NAMALWA (cell line): ENCODE results near the gene GIPC1.
A peak's percentile ranks its signal among the peaks of the same experiment; 100 is the strongest.

ENCODE experiments used
- DNase-seq: peaks from one replicate; pipeline ENCODE4 v3.0.0-alpha.2; 2015; ENCODE audit warnings: low spot score

GIPC1 gene

DNA sequence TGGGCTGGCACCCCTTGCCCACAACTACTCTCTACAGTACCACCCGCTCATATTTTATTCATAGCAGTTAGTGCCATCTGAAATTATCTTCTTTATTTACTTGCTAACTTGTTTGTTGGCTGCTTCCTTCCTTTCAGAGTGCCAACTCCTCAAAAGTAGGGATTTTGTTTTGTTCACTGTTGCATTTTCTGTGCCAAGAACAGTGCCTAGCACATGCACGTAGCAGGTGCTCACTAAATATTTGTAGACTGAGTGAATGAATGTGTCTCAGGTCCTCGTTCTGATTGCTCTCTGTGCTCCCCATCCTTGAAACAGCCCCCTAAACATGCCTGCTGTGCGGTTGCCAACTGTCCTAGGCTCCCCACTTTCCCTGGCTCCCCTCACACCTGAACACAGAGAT lies 1.5 kb downstream of the GIPC1 start:
- no peak for DNase-seq

DNA sequence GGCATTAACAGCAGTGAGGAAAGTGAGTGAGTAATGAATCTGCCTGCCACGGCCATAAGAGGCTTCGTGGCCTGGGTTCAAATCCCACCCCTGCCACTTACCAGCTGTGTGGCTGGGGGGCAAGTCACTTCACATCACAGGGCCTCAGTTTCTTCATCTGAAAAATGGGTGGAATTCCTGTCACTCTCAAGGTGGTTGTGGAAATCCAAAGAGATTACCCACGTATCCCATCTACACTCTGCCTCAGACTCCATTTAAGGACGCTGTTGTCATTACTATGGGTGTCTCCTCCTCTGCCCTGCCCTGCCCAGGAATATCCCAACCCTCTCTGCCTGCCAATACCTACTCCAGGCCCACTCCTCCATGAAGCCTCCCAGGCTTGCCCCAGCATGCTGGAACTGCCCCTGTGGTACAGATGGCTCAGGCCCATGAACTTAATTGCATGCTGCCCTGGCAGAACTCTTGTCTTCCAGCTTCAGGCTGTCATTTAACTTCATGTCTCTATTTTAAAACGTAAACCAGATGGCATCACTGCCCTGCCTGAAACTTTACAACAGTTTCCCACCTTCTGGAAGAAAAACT lies 3.1 kb downstream of the GIPC1 start:
- no peak for DNase-seq

DNA sequence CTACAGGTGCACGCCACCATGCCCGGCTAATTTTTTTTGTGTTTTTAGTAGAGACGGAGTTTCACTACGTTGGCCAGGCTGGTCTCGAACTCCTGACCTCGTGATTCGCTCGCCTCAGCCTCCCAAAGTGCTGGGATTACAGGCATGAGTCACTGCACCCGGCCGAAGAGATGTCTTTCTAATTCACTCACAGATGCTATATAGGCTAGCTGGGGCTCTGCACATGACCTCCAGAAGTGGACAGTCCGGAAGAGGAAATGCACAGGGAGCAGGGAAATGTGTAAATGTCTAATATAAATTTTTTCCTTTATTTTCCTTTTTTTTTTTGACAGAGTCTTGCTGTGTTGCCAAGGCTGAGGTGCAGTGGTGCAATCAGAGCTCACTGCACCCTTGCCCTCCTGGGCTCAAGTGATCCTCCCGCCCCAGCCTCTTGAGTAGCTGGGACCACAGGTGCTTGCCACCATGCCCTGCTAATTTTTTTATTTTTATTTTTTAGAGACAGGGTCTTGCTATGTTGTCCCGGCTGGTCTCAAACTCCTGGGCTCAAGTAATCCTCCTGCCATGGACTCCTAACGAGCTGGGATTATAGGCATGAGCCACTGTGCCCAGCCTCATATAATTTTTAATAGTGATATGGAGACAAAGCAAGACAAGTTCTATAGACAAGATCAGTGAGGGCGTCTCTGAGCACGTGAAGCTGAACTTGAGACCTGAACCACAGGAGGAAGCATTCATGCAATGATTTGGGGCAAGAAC lies 8.4 kb downstream of the GIPC1 start:
- DNase-seq, result no peak

DNA sequence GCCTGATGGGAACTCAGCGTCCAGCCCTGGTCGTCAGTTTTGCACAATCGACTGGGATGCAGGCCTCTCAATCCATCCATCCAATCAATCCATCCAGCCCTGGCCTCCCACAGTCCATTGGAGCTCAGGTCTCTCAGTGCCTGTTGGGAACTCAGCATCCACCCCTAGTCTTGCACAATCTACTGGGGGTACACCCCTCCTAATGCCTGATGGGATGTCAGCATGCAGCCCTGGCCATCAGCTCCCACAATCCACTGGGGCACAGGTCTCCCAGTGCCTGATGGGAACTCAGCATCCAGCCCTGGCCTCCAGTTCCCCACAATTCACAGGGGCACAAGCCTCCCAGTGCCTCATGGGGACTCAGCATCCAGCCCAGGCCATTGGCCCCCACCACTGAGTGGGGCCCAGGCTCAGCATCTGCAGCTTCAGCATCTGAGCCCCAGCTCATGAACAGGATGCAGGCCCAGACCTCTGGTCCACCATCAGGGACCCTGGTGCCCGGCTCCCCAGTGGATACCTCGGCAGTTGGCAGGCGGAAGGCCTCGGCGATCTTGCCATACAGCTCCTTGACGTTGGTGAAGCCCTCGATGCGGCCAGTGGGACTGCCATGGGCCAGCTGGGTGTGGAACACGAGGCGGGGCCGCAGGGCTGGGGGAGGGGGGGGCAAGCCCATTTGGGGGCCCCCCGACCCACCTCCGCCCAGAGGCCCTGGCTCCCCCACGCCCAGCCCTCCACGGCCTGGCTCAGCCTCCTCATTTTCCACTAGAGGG lies 13.6 kb downstream of the GIPC1 start:
- DNase-seq, result no peak

DNA sequence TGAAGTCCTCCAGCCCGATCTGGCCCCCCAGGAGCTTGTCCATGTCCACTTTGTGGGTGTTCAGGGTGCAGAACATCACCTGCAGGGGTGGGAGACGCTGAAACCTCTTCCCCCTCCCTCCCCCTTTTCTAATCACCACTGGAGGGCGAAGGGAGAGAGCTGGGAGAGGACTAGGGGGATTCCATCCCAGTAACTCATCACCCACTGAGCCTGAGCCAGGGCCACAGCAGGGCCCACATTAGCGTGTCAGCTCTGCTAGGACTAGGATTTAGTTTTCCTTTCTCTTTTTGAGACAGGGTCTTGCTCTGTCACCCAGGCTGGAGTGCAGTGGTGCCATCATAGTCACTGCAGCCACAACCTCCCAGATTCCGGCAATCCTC lies 15.2 kb downstream of the GIPC1 start:
- DNase-seq, result no peak

GRCh38 chr19:14479975-14480699 lies 15.8 kb downstream of the GIPC1 start:
- peak; percentile 74 for DNase-seq

DNA sequence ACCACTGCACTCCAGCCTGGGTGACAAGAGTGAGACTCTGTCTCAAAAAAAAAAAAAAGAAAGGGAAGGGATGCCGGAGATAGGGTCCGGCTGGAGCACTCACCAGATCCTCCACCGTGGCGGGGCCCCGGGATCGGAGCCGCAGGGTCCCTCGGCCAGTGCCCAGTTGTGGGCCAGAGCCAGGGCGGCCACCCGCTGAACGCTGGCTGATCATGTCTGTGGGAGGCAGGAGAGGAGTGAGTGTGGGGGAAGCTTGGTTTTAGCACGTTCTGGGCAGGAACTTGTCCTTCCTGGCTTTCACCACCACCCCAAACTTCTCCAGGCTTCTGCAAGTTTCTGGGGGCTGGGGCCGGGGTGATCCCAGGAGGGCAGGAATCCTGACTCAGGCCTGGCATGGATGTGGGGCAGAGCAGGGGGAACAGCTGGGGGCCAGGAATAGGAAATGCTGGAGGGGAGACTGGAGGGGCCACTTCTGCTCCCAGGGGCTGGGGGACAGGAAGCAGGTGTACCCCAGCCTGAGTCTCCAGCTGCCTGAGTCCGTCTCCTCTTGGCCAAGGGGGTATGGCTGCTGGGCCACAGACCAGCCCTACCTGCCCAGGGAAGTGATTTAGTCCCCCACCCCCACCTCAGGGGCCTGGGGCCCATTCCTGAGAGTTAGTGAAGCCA lies 16.5 kb downstream of the GIPC1 start:
- no peak for DNase-seq

DNA sequence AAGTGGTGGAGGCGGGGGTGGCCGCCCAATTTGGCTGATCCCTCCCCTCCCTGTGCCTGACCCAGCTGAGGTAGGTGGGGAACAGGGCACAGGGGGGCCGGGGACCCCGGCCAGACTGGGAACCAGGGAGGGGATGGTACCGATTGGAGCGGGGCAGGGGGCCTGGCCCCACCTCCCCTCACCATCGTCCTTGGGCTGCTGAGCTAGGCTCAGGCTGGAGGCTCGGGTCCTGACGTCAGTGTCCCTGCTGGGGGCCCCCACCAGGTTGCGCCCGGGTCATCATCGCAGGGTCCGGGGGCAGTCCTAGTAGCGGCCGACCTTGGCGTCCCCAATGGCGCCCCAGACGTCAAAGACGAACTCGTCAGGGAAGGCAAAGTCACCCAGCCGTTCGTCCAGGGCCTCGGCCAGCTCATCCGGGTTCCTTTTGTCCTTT lies 17.8 kb downstream of the GIPC1 start:
- no peak for DNase-seq

- DNase-seq, result no peak
Observed at GRCh38 chr19:14477418-14478112, 18.4 kb downstream of the GIPC1 start.

- DNase-seq, result peak; percentile 56
Observed at GRCh38 chr19:14476673-14477401, 19.1 kb downstream of the GIPC1 start.

- DNase-seq, result no peak
Observed at GRCh38 chr19:14476327-14476672, 19.6 kb downstream of the GIPC1 start.

- no peak for DNase-seq
Observed at GRCh38 chr19:14475251-14476073, 20.5 kb downstream of the GIPC1 start, which contains the start of gene PTGER1. PTGER1 (minus strand) TSS chr19:14475354; CDS start chr19:14474320, 1,034 bp downstream.

DNA sequence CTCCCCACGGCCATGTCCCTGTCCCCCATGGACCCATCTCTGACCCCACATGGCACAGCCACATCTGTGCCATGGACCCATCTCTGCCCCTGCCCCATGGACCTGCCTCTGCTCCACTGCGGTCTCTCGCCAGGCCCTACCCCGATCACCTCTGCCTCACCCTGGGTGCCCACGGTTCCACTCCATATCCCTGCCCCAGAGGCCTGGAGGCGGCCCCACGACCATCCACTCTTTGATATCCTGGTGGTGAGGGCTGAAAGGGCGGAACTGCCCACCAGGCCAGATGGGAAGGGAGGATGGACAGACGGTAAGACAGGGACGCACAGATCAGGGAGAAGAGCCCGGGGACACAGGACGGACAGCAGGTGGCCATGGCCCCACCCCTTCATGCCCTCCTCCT lies 21.1 kb downstream of the GIPC1 start:
- no peak for DNase-seq

- no peak for DNase-seq
Observed at GRCh38 chr19:14473978-14474578, 21.8 kb downstream of the GIPC1 start.

DNA sequence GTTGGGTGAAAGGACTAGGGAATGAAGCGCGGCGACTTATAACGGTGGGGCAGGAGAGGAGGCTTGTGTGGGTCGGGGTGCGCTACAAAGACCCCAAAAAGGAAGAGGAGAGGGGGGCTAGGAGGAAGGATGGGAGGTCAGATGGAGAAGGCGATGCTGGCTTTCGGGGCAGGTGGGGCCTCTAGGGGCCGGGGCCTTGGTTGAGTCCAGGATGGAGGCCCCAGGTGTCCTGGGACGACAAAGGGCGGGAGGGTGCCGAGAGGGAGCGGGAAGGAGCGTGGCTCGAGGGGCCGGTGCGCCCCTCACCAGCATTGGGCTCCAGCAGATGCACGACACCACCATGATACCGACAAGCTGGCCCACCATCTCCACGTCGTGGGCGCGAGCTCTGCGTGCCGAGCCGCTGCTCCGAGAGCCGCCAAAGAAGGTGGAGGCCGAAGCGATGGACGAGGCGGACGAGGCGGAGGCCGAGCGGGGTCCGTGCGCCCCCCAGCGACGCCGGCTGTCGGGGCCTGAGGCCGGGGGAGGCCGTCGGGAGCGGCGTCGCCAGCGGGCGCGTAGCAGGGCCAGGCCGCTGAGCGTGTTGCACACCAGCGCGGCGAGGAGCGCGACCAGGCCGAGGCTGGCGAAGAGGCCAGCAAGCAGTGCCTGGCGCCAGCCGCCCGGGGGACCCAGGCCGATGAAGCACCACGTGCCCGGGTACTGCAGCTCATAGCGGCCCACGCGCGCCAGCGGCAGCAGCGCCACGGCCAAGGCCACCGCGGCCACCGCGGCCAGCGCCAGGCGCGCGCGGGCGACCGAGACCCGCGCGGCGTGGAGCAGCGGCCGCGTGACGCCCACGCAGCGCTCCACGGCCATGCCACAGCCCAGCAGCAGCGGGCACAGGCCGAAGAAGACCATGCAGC lies 22.6 kb downstream of the GIPC1 start:
- DNase-seq, result no peak

- peak; percentile 72 for DNase-seq
Observed at GRCh38 chr19:14472202-14472938, 23.6 kb downstream of the GIPC1 start.

DNA sequence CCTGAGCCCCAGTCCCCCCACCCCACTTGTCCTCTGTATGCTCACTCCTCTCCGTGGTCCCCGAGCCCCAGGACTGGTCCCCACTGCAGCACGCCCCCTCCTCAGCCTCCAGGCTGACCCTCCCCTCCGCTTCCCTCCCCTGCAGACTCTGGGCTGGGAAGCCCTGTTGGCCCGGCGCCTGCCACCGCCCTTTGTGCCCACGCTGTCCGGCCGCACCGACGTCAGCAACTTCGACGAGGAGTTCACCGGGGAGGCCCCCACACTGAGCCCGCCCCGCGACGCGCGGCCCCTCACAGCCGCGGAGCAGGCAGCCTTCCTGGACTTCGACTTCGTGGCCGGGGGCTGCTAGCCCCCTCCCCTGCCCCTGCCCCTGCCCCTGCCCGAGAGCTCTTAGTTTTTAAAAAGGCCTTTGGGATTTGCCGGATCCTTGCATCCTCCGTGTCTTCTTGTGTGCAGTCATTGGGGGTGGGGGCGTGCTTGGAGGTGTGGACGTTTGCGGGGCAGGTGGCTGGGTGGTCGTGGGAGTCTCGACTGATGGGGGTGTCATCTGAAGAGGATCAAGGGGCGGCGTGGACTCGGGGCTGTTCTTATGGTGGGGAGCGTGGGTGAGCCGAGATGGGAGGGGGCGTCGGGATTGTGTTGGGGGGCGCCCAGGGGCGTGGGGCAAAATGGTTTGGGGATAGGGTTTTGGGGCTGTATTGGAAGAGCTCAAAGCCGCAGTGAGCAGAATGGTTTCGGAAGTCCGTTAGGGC lies 24.3 kb downstream of the GIPC1 start:
- DNase-seq, result no peak
